HG02938 (cell line): Measurements from ENCODE around the gene SLIT1.

Experiments used
- ATAC-seq: cut with Tn5 transposase; IDR thresholded peaks from one replicate; pipeline ENCODE4 v1.9.1; 2021; ENCODE audit warnings: mild to moderate bottlenecking, moderate library complexity; ENCODE audit not compliant: unreplicated experiment

The SLIT1 gene

DNA sequence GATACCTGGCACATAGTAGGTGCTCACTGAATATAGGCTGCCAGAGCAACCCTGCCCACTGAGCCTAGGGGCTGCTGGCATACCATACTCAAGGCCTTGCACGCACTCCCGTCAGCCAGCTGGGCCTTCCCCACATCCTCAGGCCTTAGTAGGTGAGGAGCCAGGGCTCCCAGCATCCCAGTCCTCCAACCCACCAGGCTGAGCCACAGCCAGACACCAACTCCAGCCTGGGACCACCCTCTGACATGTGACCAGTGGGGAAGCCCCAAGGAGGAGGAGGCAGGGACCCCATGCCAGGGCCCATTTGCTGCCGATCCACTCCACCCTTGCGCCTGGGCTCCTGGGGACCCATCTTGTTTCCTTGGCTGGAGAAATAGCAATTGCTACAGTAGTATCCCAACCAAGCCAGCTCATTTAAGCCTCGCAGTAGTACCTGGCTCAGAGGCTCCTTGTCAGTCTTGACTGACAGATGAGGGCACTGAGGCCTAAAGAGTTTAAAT, 11.4 kb downstream of the SLIT1 start:
- ATAC-seq, result no peak

- no peak for ATAC-seq
These were observed 12.7 kb downstream of the SLIT1 start for GRCh38 chr10:97173036-97173435.

DNA sequence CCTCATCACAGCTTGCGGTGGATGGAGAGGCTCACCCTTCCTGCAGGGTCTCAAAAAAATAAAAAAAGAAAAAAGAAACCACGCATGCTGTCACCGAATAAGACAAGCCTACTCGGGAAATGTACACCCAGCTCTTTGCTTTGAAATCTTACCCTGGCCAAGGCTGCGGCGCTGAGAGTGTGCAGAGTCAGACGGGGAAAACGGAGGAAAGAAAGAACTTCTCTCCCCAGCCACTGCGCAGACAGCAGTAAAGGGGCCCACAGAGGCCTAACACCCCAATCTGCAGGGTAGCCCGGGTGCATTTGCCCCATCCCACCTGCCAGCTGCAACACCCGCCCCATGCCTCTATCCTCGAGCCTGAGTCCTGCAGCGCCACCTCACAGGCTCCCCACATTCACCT, 14.8 kb downstream of the SLIT1 start:
- ATAC-seq, result no peak

GRCh38 chr10:97169911-97170693, 15.7 kb downstream of the SLIT1 start:
- no peak for ATAC-seq

GRCh38 chr10:97169063-97169462, 16.7 kb downstream of the SLIT1 start:
- no peak for ATAC-seq

DNA sequence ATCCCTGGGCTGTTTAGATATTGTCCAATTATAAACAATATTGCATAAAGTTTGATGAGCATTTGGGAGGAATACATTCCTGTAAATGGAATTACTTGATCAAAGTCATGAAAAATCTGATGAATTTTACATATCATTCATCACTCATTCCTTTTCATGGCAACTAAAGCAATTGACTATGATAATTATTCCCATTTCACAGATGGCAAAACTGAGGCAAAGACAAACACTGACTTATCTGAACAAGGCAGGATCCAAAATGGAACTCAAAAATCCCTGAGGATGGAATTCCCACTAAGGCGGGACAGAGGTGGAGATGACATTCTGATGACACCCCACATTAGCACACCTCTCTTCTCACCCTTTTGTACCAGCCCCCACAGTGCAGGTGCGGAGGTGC, 17.1 kb downstream of the SLIT1 start:
- ATAC-seq, result no peak

DNA sequence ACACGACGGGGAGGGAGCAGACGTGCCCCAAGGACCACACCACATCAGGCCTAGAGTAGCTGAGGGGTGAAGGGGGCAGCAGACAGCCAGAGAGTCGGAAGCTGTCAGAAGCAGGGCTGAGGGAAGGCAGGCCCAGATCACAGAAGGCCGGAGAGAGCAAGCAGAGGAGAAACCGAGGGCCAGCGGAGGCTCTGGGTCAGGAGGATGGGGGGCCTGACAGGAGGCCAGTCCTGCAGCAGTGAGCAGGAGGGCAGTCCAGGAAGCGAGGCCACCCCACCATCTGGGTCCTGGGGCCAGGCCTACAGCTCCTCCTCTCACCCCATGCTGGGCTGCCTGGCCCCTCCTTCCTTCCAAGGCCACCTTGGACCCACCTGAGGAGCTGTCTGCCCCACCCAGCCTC, 20.3 kb downstream of the SLIT1 start:
- ATAC-seq, result no peak

DNA sequence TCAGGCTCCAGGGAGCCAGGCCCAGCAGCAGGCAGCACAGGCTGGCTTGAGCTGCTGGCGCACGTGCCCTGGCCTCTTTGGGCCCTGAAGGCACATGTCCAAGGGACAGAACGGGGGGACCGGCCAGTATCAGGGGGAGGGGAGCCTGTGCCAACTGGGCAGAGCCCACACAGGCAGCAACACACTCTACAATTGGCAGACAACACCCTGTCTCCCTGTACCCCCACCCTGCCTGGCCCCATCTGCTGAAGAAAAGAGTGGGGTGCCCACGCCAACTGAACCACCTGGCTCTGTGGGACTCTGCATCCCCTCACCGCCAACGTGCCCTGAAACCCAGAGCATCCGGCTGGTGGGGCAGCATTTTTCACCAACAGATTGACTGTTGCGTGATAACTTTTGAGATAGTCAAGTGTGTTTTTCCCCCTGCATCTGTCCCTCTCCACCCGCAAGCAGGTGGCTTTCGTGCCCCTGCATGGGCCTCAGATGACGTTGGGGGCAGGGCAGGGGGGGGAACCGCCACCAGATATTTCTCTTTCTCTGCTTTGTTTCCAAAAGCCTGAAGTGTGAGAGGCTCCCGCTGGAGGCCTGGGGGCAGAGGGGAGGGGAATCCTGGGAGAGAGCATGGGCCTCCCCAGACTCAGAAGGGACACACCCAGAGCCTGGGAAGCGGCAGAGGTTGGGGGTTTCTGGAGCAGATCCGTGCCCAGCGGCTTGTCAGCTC, 21.8 kb downstream of the SLIT1 start:
- ATAC-seq, result no peak

GRCh38 chr10:97163181-97163580, 22.6 kb downstream of the SLIT1 start:
- no peak for ATAC-seq

DNA sequence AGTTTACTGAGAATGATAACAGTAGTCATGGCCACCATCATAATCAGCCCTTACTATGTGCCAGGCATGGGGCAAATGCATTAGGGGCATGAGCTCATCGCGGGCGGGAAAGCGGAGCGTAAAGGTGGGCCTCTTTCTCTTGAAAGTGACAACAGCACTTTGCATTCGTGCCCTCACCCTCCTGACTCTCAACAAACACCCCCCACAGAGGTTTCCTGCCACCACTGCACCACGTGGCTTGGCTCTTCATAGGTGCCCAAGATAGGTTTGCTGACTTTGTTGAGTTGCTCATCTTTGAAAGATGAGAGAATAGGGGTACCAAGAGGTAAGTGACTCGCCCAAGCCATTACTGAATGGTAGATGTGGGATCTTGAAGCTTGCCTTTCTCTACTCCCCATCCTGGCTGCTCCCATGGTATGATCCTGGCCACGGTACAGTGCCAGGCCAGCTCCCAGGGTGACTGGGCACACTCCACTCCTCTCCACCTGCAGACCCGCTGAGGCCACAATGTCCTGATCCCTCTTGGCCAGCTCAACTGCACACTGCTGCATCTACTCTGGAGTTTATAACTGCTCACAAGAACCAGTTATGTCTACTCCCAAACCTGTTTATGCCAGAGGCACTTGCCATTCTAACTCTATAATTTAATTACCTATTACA, 26.0 kb downstream of the SLIT1 start:
- ATAC-seq, result no peak

- peak; percentile 48 for ATAC-seq
These were observed 28.1 kb downstream of the SLIT1 start for GRCh38 chr10:97157578-97158095.

- ATAC-seq, result no peak
These were observed 31.0 kb downstream of the SLIT1 start for GRCh38 chr10:97154781-97155180.

DNA sequence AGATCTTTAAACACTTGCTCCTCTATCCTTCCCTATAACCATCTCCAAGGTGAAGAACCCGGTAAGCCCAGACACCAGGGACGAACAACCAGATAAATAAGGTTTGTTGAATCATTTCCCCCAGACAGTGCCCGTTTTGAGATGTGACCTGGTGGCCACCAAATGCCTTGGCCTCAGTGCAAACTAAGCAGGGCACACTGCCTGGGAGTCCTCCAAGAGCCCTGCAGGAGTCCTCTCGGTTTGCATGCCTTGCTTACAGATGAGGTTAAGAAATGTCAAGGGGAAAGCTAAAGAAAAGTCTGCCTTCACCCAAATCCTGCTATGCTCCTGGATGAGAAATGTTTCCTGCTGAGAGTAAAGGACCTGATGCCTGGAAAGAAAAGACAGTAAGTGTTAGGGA, 31.6 kb downstream of the SLIT1 start:
- no peak for ATAC-seq

DNA sequence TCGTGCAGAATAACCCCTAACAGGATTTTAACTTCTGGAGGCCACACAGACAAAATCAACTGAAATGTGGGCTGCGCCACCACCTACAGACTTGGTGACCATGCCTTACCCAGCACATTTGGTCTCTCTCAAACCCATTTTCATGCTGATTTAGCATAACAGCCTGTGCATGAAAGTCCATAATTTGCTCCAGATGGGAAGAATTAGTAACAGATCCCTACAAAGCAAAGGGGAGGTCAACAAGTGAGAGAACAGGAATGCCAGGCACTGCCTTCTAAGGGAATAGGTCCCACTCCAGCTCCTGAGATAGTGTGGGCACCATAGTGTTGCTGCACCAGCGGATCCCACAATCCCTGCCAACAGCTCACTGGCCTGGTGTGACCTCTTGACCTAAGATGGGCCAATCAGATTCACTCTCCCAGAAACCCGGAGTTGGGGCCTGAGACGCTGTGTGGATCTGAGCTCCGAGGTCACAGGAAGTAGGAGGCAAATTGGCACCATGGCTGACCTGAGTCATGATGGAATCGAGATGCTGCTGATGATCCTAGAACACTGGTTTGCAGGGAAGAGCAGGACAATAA, 32.4 kb downstream of the SLIT1 start:
- ATAC-seq, result no peak

DNA sequence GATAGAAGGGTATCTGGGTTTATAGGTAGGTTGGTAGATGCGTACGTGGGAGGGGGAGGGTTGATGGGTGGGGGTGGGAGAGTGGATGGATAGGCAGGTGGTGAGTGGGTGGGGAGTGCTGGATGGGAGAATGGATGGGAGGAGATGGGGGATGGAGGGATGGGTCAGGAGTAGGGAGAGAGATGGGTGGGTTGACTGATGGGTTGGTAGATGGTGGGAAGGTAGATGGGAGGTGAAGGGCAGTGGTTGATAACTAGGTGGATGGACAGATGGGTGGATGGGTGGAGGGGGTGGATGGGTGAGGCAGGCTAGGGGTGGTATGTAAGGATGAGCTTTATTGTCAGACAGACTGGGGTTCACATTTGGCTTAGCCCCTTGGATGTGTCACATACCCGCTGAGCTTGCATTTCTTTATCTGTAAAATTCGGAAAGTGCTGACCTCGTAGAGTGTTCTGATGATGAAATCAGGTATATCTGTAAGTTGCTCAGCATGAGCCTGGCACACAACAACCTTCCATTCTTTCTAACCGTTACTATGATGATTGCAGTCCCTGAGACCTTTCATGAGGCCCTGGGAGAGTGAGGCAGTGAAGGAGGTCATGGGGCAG, 34.3 kb downstream of the SLIT1 start:
- ATAC-seq, result no peak

DNA sequence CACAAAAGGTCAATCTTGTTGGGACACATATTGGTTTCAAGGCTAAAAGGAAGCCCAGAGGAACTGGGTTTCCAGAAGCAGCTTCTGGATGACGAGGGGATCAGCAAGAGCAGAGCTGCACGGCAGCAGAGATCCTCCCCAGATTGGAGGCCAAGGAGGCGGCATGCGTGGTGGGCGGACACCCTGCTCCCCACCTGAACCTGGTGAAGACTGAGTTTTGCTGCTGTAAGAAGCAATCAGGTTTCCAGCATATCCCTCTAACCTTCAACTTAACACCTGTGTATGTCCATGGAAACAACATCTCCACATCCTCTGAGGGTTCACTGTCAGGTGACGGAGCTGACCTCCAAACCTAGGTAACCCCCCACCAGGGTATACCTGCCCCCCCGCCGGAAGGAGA, 35.1 kb downstream of the SLIT1 start:
- no peak for ATAC-seq

- ATAC-seq, result no peak
These were observed 35.7 kb downstream of the SLIT1 start for GRCh38 chr10:97150013-97150595.

DNA sequence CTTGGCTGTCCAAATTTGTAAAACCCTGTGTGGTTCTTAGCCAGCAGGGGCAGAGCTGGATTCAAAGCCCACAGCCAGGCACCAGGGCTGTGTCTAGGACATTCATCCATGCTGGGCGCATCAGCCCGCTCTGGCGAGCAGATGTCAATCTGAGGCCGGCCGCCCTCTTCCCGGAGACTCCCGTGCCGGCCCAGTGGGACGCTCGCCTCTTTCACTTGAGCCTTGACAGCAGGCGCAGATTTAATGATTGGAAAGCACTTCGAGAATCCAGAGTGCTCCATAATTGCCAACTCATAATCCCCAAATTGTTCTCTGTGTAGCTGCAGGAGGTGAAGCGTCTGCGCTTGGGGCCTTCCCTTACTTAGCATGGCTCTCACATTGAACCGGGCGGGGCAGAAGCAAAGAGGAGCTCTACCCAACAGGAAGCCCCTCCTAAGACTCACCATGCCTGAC, 36.7 kb downstream of the SLIT1 start:
- no peak for ATAC-seq

DNA sequence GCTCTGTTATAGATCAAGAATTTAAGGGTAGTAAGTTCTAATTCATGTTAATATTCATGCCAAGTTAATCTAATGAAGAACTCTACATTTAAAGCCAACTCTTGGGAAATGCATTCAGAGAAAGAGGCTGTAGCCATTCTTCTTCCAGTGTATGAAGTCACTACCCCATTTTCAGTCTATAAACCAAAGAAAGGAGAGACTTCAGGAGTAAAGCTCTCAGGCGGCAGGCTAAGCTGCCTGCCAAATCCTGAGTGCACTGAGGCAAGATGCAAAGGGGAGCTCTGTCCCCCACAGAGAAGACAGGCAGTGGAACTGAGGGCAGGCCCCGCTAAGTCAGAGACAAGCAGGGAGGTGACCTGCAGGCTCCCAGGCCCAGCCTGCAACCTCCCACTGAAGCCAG, 41.5 kb downstream of the SLIT1 start:
- ATAC-seq, result no peak

DNA sequence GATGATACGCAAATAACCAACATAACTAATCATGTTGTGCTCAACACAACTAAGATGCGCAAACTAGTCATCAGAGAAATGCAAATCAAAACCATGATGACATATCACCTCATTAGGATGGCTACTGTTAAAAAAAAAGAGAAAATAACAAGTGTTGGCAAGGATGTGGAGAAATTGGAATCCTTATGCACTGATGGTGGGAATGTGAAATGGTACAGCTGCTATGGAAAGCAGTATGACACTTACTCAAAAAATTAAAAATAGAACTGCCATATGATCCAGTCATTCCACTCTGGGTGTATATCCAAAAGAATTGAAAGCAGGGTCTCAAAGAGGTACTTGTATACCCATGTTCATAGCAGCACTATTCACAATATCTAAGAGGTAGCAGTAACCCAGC, 42.9 kb downstream of the SLIT1 start:
- no peak for ATAC-seq
